Bronchial epithelial cell (primary cell): ENCODE data around the gene ARL3. TPM values are rescaled to one million over a fixed set of nuclear protein-coding genes. Genes with fewer than 3 reads are reported as not detected.
A peak's percentile ranks its signal among the peaks of the same experiment; 100 is the strongest.

Experiments used
- DNase-seq: peaks from one replicate; pipeline ENCODE4 v3.0.0-alpha.2; 2010; ENCODE audit warnings: low read depth
- FAIRE-seq: peaks from 2 replicates; lab custom pipeline; 2011; peaks lifted over from hg19 to GRCh38; lab: Jason Lieb, UNC
- H3K27me3 ChIP-seq: 2 replicates; pipeline ENCODE4 v1.5.1; 2011; ENCODE audit warnings: low read length; ENCODE audit not compliant: control insufficient read depth, insufficient read depth
- H3K36me3 ChIP-seq: 2 replicates; pipeline ENCODE4 v1.5.1; 2011; ENCODE audit warnings: low read length; ENCODE audit not compliant: control insufficient read depth, insufficient read depth
- H3K4me3 ChIP-seq: 2 replicates; pipeline ENCODE4 v1.5.1; 2011; ENCODE audit warnings: mild to moderate bottlenecking, low read depth, low read length, control low read depth
- CTCF ChIP-seq: IDR thresholded peaks from 2 replicates; pipeline ENCODE4 v1.5.1; 2011; ENCODE audit warnings: mild to moderate bottlenecking, moderate library complexity, low read length, control low read depth, inconsistent platforms; ENCODE audit not compliant: insufficient read depth, severe bottlenecking
- total RNA-seq: library from RNA; depleted of rRNA; stranded (reverse); fragments of >200 nt; gene quantifications from 2 replicates; pipeline ENCODE4 v1.2.1, GENCODE V29; 2014

The ARL3 gene
- total RNA-seq, 1 donor from 2014 or later, result 4.7 TPM

- no peak for DNase-seq
- no peaks in the 10 kb centered on the region for H3K27me3 ChIP-seq
- H3K4me3 ChIP-seq, result no peak overlapping the region
- H3K36me3 ChIP-seq, result peaks cover 10% of the 10 kb centered on the region
- no peak for TF ChIP-seq CTCF
- no peak for FAIRE-seq
These were observed 65.1 kb downstream of the ARL3 start for GRCh38 chr10:102648889-102649796.

GRCh38 chr10:102648269-102648888, 65.8 kb downstream of the ARL3 start:
- FAIRE-seq, result no peak
- DNase-seq, result no peak

GRCh38 chr10:102647443-102648268, 66.5 kb downstream of the ARL3 start:
- Histone ChIP-seq H3K27me3 (no peaks in the 10 kb centered on the region), H3K36me3 (peaks cover 4% of the 10 kb centered on the region), H3K4me3 (peak overlapping the region; percentile 91)
- TF ChIP-seq CTCF, result no peak
- DNase-seq (no peak), FAIRE-seq (no peak)

More at GRCh38 chr10:102648269-102648888, 65.8 kb downstream of the ARL3 start:
- TF ChIP-seq CTCF, result no peak
- Histone ChIP-seq H3K36me3 (peaks cover 7% of the 10 kb centered on the region), H3K4me3 (no peak overlapping the region), H3K27me3 (no peaks in the 10 kb centered on the region)

- FAIRE-seq (peak; percentile 36), DNase-seq (no peak)
These were observed 67.4 kb downstream of the ARL3 start for GRCh38 chr10:102646610-102647442.

More at GRCh38 chr10:102646610-102647442, 67.4 kb downstream of the ARL3 start:
- Histone ChIP-seq H3K4me3 (peak overlapping the region; percentile 91), H3K27me3 (no peaks in the 10 kb centered on the region), H3K36me3 (peaks cover 4% of the 10 kb centered on the region)
- no peak for TF ChIP-seq CTCF
